NCI-H1048 (cell line): ENCODE results near the gene MAGEB6B.
"Not testable (repeated sequence)": the region's sequence is repeated elsewhere in the genome, so short reads cannot be mapped to it uniquely, and the experiment has no call there.

Source experiments
- DNase-seq: peaks from one replicate; lab custom pipeline; 2025; lab: John Stamatoyannopoulos, UW

The MAGEB6B gene

GRCh38 chrX:26160301-26160700 is at the start of gene MAGEB6B:
Gene MAGEB6B (plus strand): TSS chrX:26160601. CDS start chrX:26160601, 0 bp downstream.
- no peak for DNase-seq

GRCh38 chrX:26138274-26138673 is 22.1 kb upstream of the MAGEB6B start, which contains the start of gene MAGEB18:
Gene MAGEB18 (plus strand): TSS chrX:26138343. CDS start chrX:26138986, 643 bp downstream.
- no peak for DNase-seq

- DNase-seq = no peak
These were observed 14.4 kb upstream of the MAGEB6B start for GRCh38 chrX:26146024-26146423.

GRCh38 chrX:26192204-26192603 is 31.8 kb downstream of the MAGEB6B start, which contains the start of gene MAGEB6:
Gene MAGEB6 (plus strand): TSS chrX:26192440. CDS start chrX:26193847, 1,407 bp downstream.
- no peak for DNase-seq

GRCh38 chrX:26203561-26203960 is 43.2 kb downstream of the MAGEB6B start:
- no peak for DNase-seq

- DNase-seq = not testable (repeated sequence)
These were observed 44.3 kb downstream of the MAGEB6B start for GRCh38 chrX:26204717-26205116.

- DNase-seq = no peak
These were observed 47.6 kb downstream of the MAGEB6B start for GRCh38 chrX:26208012-26208411.
